HL-60 (cell line): ENCODE data around the gene SMC1B.

ENCODE experiments used
- DNase-seq, 2 experiments: peaks; one replicate each; pipeline ENCODE4 v3.0.0-alpha.2; 2010 to 2020; ENCODE audit warnings: low read depth in 1 of 2, low spot score in 1 of 2
- H3K27ac ChIP-seq: fragments of 250-450 bp; sonication (Bioruptor Pico); replicated peaks from 2 replicates; pipeline ENCODE4 v1.5.1; 2020; ENCODE audit warnings: mild to moderate bottlenecking, moderate library complexity
- H3K27me3 ChIP-seq: fragments of 250-450 bp; sonication (Bioruptor Pico); 2 replicates; pipeline ENCODE4 v1.5.1; 2021; ENCODE audit warnings: mild to moderate bottlenecking, moderate library complexity; ENCODE audit not compliant: insufficient read depth, poor library complexity, severe bottlenecking
- H3K4me3 ChIP-seq: replicated peaks from 2 replicates; pipeline ENCODE4 v1.5.1; 2011; ENCODE audit warnings: mild to moderate bottlenecking, control low read depth, low read length; ENCODE audit not compliant: insufficient read depth
- GABPA ChIP-seq: IDR thresholded peaks from 2 replicates; pipeline ENCODE4 v1.6.1; 2012; ENCODE audit warnings: low read depth
- POLR2AphosphoS5 ChIP-seq: IDR thresholded peaks from 2 replicates; pipeline ENCODE4 v1.6.1; 2012; ENCODE audit warnings: low read depth
- SPI1 ChIP-seq: IDR thresholded peaks from 2 replicates; pipeline ENCODE4 v1.6.1; 2012; ENCODE audit warnings: low read depth, mild to moderate bottlenecking, borderline replicate concordance
- long read RNA-seq: library from polyadenylated mRNA; unstranded; transcript quantifications from one replicate; pipeline ENCODE4 v2.0.0, GENCODE V29; 2020
- TF ChIP-seq, protein P1 (sequence below): IDR thresholded peaks from 2 replicates; pipeline ENCODE4 v1.6.1; 2012; ENCODE audit warnings: low read depth; ENCODE audit not compliant: insufficient replicate concordance
- TF ChIP-seq, protein P2 (sequence below): IDR thresholded peaks from one replicate; pipeline ENCODE4 v1.5.1; 2011; ENCODE audit warnings: low read length, control low read depth, inconsistent platforms; ENCODE audit not compliant: insufficient read depth

The SMC1B gene
- long read RNA-seq, result 0 reads

- DNase-seq, result peak; percentile 75 to 88
- TF ChIP-seq, protein P1, sequence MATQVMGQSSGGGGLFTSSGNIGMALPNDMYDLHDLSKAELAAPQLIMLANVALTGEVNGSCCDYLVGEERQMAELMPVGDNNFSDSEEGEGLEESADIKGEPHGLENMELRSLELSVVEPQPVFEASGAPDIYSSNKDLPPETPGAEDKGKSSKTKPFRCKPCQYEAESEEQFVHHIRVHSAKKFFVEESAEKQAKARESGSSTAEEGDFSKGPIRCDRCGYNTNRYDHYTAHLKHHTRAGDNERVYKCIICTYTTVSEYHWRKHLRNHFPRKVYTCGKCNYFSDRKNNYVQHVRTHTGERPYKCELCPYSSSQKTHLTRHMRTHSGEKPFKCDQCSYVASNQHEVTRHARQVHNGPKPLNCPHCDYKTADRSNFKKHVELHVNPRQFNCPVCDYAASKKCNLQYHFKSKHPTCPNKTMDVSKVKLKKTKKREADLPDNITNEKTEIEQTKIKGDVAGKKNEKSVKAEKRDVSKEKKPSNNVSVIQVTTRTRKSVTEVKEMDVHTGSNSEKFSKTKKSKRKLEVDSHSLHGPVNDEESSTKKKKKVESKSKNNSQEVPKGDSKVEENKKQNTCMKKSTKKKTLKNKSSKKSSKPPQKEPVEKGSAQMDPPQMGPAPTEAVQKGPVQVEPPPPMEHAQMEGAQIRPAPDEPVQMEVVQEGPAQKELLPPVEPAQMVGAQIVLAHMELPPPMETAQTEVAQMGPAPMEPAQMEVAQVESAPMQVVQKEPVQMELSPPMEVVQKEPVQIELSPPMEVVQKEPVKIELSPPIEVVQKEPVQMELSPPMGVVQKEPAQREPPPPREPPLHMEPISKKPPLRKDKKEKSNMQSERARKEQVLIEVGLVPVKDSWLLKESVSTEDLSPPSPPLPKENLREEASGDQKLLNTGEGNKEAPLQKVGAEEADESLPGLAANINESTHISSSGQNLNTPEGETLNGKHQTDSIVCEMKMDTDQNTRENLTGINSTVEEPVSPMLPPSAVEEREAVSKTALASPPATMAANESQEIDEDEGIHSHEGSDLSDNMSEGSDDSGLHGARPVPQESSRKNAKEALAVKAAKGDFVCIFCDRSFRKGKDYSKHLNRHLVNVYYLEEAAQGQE, result no peak
- TF ChIP-seq, protein P2, sequence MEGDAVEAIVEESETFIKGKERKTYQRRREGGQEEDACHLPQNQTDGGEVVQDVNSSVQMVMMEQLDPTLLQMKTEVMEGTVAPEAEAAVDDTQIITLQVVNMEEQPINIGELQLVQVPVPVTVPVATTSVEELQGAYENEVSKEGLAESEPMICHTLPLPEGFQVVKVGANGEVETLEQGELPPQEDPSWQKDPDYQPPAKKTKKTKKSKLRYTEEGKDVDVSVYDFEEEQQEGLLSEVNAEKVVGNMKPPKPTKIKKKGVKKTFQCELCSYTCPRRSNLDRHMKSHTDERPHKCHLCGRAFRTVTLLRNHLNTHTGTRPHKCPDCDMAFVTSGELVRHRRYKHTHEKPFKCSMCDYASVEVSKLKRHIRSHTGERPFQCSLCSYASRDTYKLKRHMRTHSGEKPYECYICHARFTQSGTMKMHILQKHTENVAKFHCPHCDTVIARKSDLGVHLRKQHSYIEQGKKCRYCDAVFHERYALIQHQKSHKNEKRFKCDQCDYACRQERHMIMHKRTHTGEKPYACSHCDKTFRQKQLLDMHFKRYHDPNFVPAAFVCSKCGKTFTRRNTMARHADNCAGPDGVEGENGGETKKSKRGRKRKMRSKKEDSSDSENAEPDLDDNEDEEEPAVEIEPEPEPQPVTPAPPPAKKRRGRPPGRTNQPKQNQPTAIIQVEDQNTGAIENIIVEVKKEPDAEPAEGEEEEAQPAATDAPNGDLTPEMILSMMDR, result no peak
- TF ChIP-seq POLR2AphosphoS5 (peak; percentile 35; the same call in 1 of the 2 replicates), SPI1 (no peak)
- Histone ChIP-seq H3K27me3 (no peaks in the 10 kb centered on the region), H3K27ac (peak within 1 kb of the TSS; percentile 67), H3K4me3 (peak within 1 kb of the TSS; percentile 31)
Measured at GRCh38 chr22:45413368-45414211, at the start of gene SMC1B, which contains the start of gene RIBC2. Gene SMC1B, minus strand, starts transcription at chr22:45413599. Its CDS starts 32 bp downstream, at chr22:45413567. Gene RIBC2, plus strand, starts transcription at chr22:45413693. Its CDS starts 194 bp downstream, at chr22:45413887.

GRCh38 chr22:45462034-45462655 lies 48.7 kb upstream of the SMC1B start:
- Histone ChIP-seq H3K27ac (no peak overlapping the region), H3K27me3 (no peaks in the 10 kb centered on the region), H3K4me3 (no peak overlapping the region)
- no peak for TF ChIP-seq POLR2AphosphoS5
- TF ChIP-seq, protein P2, result peak; percentile 10
- DNase-seq, result peak in 1 of 2 experiments; percentile 7

DNA sequence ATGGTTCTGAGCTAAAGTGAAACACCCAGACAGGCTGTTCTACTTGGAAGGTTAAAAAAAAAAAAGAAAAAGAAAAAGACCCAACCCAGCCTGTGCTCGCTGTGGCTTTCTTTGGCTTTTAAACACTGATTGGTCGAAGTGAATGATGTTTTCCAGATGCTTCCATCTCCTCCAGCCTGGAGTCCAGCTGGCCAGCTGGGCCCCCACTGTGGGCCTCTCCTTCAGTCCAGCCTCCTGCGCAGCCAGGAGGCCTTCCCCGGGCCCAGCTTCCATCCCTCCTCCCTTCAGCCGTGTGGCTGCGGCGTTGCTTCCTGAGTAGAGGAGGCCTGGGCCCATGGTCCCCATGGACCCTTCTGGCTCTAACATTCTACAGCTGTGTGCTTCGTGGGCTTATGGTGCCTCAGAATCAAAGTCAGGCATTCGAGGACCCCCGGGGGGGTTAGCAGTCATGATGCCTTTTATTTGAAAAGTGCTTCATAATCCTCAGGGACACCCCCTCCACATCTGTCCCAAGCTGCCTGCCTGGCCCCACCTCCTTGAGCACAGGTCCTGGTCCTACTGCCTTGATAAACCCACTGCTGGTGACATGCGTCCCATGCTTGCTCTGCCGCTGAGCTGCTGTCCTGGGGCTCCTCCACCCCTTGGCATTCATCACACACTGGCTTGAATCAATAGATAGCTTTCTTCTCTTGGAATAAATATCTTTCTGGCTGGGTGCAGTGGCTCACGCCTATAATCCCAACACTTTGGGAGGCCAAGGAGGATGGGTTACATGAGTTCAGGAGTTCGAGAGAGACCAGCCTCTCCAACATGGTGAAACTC lies 47.1 kb upstream of the SMC1B start:
- Histone ChIP-seq H3K27me3 (no peaks in the 10 kb centered on the region), H3K27ac (no peak overlapping the region), H3K4me3 (no peak overlapping the region)
- no peak for DNase-seq
- TF ChIP-seq SPI1, result no peak
- TF ChIP-seq, protein P2, result no peak
- no peak for TF ChIP-seq GABPA
- no peak for TF ChIP-seq POLR2AphosphoS5
- TF ChIP-seq, protein P1, result no peak
